K562 (cell line): ENCODE data around the gene TRIM36. TPM values are rescaled to one million over a fixed set of nuclear protein-coding genes. Genes with fewer than 3 reads are reported as not detected.

Source experiments
- ATAC-seq: fragments of 200-7000 bp; cut with Tn5 transposase; 3 replicates; pipeline ENCODE4 v1.9.1; 2020; ENCODE audit warnings: moderate library complexity
- BruUV-seq: library from RNA; stranded (reverse); fragments of 400-500 nt; replicated peaks from 2 replicates; lab custom pipeline; 2021; lab: Mats Ljungman, UMichigan
- CTCF ChIA-PET: fragments of 300-600 bp; formaldehyde crosslinking; extraction: SDS; loops from one replicate; lab custom pipeline; 2021; ENCODE audit warnings: low intra/inter-chr PET ratio; lab: Yijun Ruan, JAX
- POLR2A ChIA-PET: fragments of 300-600, 350-650 bp; sonication (Branson Sonifier 250); formaldehyde crosslinking; extraction: SDS; loops from one replicate; lab custom pipeline; 2021; ENCODE audit warnings: antibody characterized with exemption, inconsistent platforms; lab: Yijun Ruan, JAX
- DNase-seq, 4 experiments: peaks; one replicate each; pipeline versions ENCODE4 v3.0.0 to v3.0.0-alpha.2; 2011 to 2018; ENCODE audit warnings: low spot score in 3 of 4, mixed read lengths in 3 of 4; ENCODE audit errors: extremely low read depth in 1 of 4
- FAIRE-seq: peaks from 2 replicates; lab custom pipeline; 2011; peaks lifted over from hg19 to GRCh38; lab: Jason Lieb, UNC
- H2AFZ ChIP-seq: 2 replicates; pipeline ENCODE4 v1.6.0; 2011; ENCODE audit warnings: low read depth, low read length, control low read depth, inconsistent platforms
- H3K27ac ChIP-seq: fragments of 200-600 bp; 3 replicates; pipeline ENCODE4 v1.8.0; 2011; ENCODE audit warnings: low read depth, mild to moderate bottlenecking, control low read depth, inconsistent platforms, low read length, moderate library complexity, mixed read lengths; ENCODE audit errors: extremely low read depth
- H3K27me3 ChIP-seq, 2 experiments: fragments of 300-600 bp in 1 of 2; 2 replicates in 1 of 2; 3 replicates in 1 of 2; pipeline versions ENCODE4 v1.6.0 to v1.8.0; 2011; ENCODE audit warnings: inconsistent platforms in 2 of 2, low read length in 2 of 2, mild to moderate bottlenecking in 1 of 2, mixed read lengths in 1 of 2, moderate library complexity in 1 of 2; ENCODE audit not compliant: control insufficient read depth in 2 of 2, insufficient read depth in 2 of 2
- H3K36me3 ChIP-seq: fragments of 300-600 bp; 3 replicates; pipeline ENCODE4 v1.8.0; 2011; ENCODE audit warnings: mild to moderate bottlenecking, low read length, inconsistent platforms; ENCODE audit not compliant: control insufficient read depth, insufficient read depth
- H3K4me1 ChIP-seq, 2 experiments: fragments of 200-600 bp in 1 of 2; replicated peaks in 1 of 2; 2 replicates in 1 of 2; 3 replicates in 1 of 2; pipeline versions ENCODE4 v1.5.1 to v1.8.0; 2011; ENCODE audit warnings: inconsistent platforms in 2 of 2, low read length in 2 of 2, mild to moderate bottlenecking in 1 of 2, mixed read lengths in 1 of 2, moderate library complexity in 1 of 2; ENCODE audit not compliant: control insufficient read depth in 2 of 2, insufficient read depth in 2 of 2
- H3K4me2 ChIP-seq: 2 replicates; pipeline ENCODE4 v1.6.1; 2011; ENCODE audit warnings: low read length, control low read depth, inconsistent platforms, mixed read lengths; ENCODE audit not compliant: insufficient read depth
- H3K4me3 ChIP-seq: fragments of 200-600 bp; sonication (generic), shearing (Covaris generic); 2 replicates; pipeline ENCODE4 v1.5.1; 2016; ENCODE audit warnings: control low read depth, inconsistent platforms
- H3K79me2 ChIP-seq: fragments of 200-600 bp; 3 replicates; pipeline ENCODE4 v1.8.0; 2011; ENCODE audit warnings: low read length, inconsistent platforms; ENCODE audit not compliant: control insufficient read depth, insufficient read depth
- H3K9ac ChIP-seq, 2 experiments: 2 replicates each; pipeline versions ENCODE4 v1.6.0 to v1.6.1; 2011; ENCODE audit warnings: low read depth in 2 of 2, low read length in 2 of 2, control low read depth in 1 of 2, inconsistent platforms in 1 of 2, mild to moderate bottlenecking in 1 of 2, mixed read lengths in 1 of 2; ENCODE audit not compliant: insufficient read depth in 1 of 2
- H3K9me1 ChIP-seq: one replicate; pipeline ENCODE4 v1.6.0; 2011; ENCODE audit warnings: inconsistent platforms, mild to moderate bottlenecking, low read length, moderate library complexity; ENCODE audit not compliant: control insufficient read depth, insufficient read depth
- H3K9me3 ChIP-seq: replicated peaks from 2 replicates; pipeline ENCODE4 v1.5.1; 2011; ENCODE audit warnings: low read depth, low read length, inconsistent platforms; ENCODE audit not compliant: control insufficient read depth, insufficient read depth
- H4K20me1 ChIP-seq: replicated peaks from 2 replicates; pipeline ENCODE4 v1.6.1; 2011; ENCODE audit warnings: low read length, inconsistent platforms, mixed read lengths; ENCODE audit not compliant: control insufficient read depth, insufficient read depth
- EGR1 ChIP-seq: fragments of 450-650 bp; conservative IDR thresholded peaks from 2 replicates; pipeline ENCODE4 v1.6.1; 2017; ENCODE audit warnings: mild to moderate bottlenecking
- MYNN ChIP-seq, 2 experiments: sonication (generic); formaldehyde crosslinking in 1 of 2; IDR thresholded peaks; 2 replicates each; pipeline versions ENCODE4 v1.5.0 to v1.6.1; 2016 to 2020; ENCODE audit warnings: antibody characterized with exemption in 1 of 2, missing genetic modification reagents in 1 of 2
- PHF21A ChIP-seq: fragments of 450-650 bp; IDR thresholded peaks from 2 replicates; pipeline ENCODE4 v1.6.1; 2017; ENCODE audit warnings: low read depth, borderline replicate concordance
- SAFB2 ChIP-seq: fragments of 200-400 bp; formaldehyde crosslinking; IDR thresholded peaks from 2 replicates; pipeline ENCODE4 v1.6.1; 2018; ENCODE audit warnings: borderline replicate concordance, low read length, low read depth, moderate library complexity; ENCODE audit not compliant: severe bottlenecking
- TAF15 ChIP-seq: fragments of 200-400 bp; formaldehyde crosslinking; IDR thresholded peaks from 2 replicates; pipeline ENCODE4 v1.6.1; 2017; ENCODE audit warnings: mild to moderate bottlenecking, low read depth, low read length, moderate library complexity
- ZNF282 ChIP-seq: sonication (generic); formaldehyde crosslinking; IDR thresholded peaks from 2 replicates; pipeline ENCODE4 v1.8.1; 2023; ENCODE audit warnings: missing genetic modification reagents
- WGBS: fragments of 100-300 bp; shearing (Covaris generic); methylation state at CpG from one replicate; pipeline ENCODE4 v1.1.6; 2016; ENCODE audit warnings: low coverage, mixed read lengths; ENCODE audit not compliant: insufficient coverage; ENCODE audit errors: missing lambda C conversion rate; 5-methylcytosine and 5-hydroxymethylcytosine counted together
- in situ Hi-C: fragments of 300-500 bp; cut with MboI; formaldehyde crosslinking; loops from 4 replicates; pipeline ENCODE4 v1.15.0; 2018; ENCODE audit warnings: inconsistent platforms, mixed read lengths
- intact Hi-C: fragments of 100-400 bp; cut with micrococcal nuclease; formaldehyde crosslinking; loops from 2 replicates; pipeline ENCODE4 v1.14.2; 2022
- polyA plus RNA-seq, 8 experiments: library from polyadenylated mRNA; depleted of rRNA in 4 of 8; stranded (reverse) in 5 of 8; unstranded in 3 of 8; fragments of >200 nt; fragmentation: Nextera tagmentation in 2 of 8; fragmentation: Illumina TruSeq in 1 of 8; extraction: Ambion mirVana in 2 of 8; extraction: Trizol in 1 of 8; gene quantifications; 2 replicates each; pipeline versions ENCODE4 v1.2.1 to v1.2.3, GENCODE V29; 2011 to 2014; ENCODE audit warnings: inconsistent platforms in 1 of 8, missing spikeins in 1 of 8
- total RNA-seq, 7 experiments: library from RNA; depleted of rRNA in 6 of 7; stranded (reverse); fragments of >200 nt in 6 of 7; fragmentation: Illumina TruSeq in 2 of 7; extraction: Trizol in 2 of 7; gene quantifications; 2 replicates each; pipeline versions ENCODE4 v1.2.1 to v1.2.3, GENCODE V29; 2011 to 2021; ENCODE audit warnings: low replicate concordance in 1 of 7
- TF ChIP-seq, protein P1 (sequence below): fragments of 250-450 bp; sonication (Bioruptor Pico); IDR thresholded peaks from 2 replicates; pipeline ENCODE4 v1.6.1; 2021; ENCODE audit warnings: mild to moderate bottlenecking
- TF ChIP-seq, protein P2 (sequence below), 2 experiments: fragments of 450-650 bp in 1 of 2; IDR thresholded peaks; 2 replicates each; pipeline ENCODE4 v1.6.1; 2011 to 2017; ENCODE audit warnings: low read depth in 2 of 2, antibody characterized with exemption in 1 of 2, borderline replicate concordance in 1 of 2, low read length in 1 of 2, mild to moderate bottlenecking in 1 of 2, mixed read lengths in 1 of 2; ENCODE audit not compliant: control insufficient read depth in 1 of 2
- TF ChIP-seq, protein P3 (sequence below), 2 experiments: fragments of 450-650 bp in 1 of 2; sonication (generic) in 1 of 2; formaldehyde crosslinking in 1 of 2; IDR thresholded peaks; 2 replicates each; pipeline versions ENCODE4 v1.7.1 to v1.9.0; 2016 to 2022; ENCODE audit warnings: inconsistent platforms in 1 of 2, mild to moderate bottlenecking in 1 of 2, missing genetic modification reagents in 1 of 2

The TRIM36 gene
- total and polyA plus RNA-seq, 9 of the 15 experiments (the other 6 are each of a cell fraction or from before 2014, with no cell fraction given) = 0.10 to 0.71 (median 0.31) TPM

DNA sequence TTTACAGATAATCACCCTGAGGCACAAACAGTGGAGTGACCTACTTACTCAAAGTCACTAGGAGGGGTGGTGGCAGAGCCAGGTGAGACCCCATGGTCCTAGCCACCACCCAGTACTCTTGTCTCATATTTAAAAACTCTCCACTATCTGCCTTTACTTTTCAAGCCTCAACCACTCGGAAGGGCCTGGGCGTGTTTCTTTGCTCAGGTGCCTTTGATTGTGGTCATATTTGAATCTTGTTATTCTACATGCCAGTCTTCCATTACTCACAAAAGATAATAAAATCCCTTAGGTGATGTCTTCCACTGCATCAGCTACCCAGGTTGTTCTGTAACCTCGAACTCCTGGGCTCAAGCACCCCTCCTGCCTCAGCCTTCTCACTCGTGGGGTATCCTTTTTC, 20.7 kb upstream of the TRIM36 start:
- H3K4me3 ChIP-seq = no peak overlapping the region
- in situ Hi-C loops = no loop called here
- intact Hi-C loops = no loop called here
- no peaks in the 10 kb centered on the region for H3K9me3 ChIP-seq
- H3K9me1 ChIP-seq = no peaks in the 10 kb centered on the region
- no peak overlapping the region for H3K4me2 ChIP-seq
- no peak overlapping the region for H2AFZ ChIP-seq
- BruUV-seq = no TSS peak
- H3K9ac ChIP-seq = no peak overlapping the region
- ChIA-PET POLR2A (interaction anchor here (1.0 kb wide), 1 partner anchor 16 kb away, joined by 3 read pairs; no protein-coding TSS in a partner anchor), CTCF (no interaction called here)
- no peak for ATAC-seq
- H3K36me3 ChIP-seq = no peaks in the 10 kb centered on the region
- no peaks in the 10 kb centered on the region for H3K4me1 ChIP-seq
- no peak for DNase-seq
- H4K20me1 ChIP-seq = no peaks in the 10 kb centered on the region
- H3K79me2 ChIP-seq = no peaks in the 10 kb centered on the region
- no peaks in the 10 kb centered on the region; a peak in 1 of 5 replicates for H3K27me3 ChIP-seq
- 0% methylated on average over 4 of the region's 4 CpGs for WGBS
- H3K27ac ChIP-seq = no peak overlapping the region
- no peak for FAIRE-seq
- TF ChIP-seq ZNF282 (CRISPR knock-in tag) (no peak), SAFB2 (no peak), TAF15 (no peak), EGR1 (no peak), PHF21A (no peak), MYNN (IDR thresholded peaks at IDR 0.05) (no peak), MYNN (CRISPR knock-in tag; IDR thresholded peaks at IDR 0.05) (no peak)
- TF ChIP-seq, protein P1, sequence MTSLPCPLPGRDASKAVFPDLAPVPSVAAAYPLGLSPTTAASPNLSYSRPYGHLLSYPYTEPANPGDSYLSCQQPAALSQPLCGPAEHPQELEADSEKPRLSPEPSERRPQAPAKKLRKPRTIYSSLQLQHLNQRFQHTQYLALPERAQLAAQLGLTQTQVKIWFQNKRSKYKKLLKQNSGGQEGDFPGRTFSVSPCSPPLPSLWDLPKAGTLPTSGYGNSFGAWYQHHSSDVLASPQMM (CRISPR knock-in tag) = no peak
- TF ChIP-seq, protein P2, sequence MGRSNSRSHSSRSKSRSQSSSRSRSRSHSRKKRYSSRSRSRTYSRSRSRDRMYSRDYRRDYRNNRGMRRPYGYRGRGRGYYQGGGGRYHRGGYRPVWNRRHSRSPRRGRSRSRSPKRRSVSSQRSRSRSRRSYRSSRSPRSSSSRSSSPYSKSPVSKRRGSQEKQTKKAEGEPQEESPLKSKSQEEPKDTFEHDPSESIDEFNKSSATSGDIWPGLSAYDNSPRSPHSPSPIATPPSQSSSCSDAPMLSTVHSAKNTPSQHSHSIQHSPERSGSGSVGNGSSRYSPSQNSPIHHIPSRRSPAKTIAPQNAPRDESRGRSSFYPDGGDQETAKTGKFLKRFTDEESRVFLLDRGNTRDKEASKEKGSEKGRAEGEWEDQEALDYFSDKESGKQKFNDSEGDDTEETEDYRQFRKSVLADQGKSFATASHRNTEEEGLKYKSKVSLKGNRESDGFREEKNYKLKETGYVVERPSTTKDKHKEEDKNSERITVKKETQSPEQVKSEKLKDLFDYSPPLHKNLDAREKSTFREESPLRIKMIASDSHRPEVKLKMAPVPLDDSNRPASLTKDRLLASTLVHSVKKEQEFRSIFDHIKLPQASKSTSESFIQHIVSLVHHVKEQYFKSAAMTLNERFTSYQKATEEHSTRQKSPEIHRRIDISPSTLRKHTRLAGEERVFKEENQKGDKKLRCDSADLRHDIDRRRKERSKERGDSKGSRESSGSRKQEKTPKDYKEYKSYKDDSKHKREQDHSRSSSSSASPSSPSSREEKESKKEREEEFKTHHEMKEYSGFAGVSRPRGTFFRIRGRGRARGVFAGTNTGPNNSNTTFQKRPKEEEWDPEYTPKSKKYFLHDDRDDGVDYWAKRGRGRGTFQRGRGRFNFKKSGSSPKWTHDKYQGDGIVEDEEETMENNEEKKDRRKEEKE (IDR thresholded peaks at IDR 0.05; ENCODE audit: borderline replicate concordance in 1 of 2, control insufficient read depth in 1 of 2, low read depth in 2 of 2, low read length in 1 of 2) = no peak
- TF ChIP-seq, protein P3, sequence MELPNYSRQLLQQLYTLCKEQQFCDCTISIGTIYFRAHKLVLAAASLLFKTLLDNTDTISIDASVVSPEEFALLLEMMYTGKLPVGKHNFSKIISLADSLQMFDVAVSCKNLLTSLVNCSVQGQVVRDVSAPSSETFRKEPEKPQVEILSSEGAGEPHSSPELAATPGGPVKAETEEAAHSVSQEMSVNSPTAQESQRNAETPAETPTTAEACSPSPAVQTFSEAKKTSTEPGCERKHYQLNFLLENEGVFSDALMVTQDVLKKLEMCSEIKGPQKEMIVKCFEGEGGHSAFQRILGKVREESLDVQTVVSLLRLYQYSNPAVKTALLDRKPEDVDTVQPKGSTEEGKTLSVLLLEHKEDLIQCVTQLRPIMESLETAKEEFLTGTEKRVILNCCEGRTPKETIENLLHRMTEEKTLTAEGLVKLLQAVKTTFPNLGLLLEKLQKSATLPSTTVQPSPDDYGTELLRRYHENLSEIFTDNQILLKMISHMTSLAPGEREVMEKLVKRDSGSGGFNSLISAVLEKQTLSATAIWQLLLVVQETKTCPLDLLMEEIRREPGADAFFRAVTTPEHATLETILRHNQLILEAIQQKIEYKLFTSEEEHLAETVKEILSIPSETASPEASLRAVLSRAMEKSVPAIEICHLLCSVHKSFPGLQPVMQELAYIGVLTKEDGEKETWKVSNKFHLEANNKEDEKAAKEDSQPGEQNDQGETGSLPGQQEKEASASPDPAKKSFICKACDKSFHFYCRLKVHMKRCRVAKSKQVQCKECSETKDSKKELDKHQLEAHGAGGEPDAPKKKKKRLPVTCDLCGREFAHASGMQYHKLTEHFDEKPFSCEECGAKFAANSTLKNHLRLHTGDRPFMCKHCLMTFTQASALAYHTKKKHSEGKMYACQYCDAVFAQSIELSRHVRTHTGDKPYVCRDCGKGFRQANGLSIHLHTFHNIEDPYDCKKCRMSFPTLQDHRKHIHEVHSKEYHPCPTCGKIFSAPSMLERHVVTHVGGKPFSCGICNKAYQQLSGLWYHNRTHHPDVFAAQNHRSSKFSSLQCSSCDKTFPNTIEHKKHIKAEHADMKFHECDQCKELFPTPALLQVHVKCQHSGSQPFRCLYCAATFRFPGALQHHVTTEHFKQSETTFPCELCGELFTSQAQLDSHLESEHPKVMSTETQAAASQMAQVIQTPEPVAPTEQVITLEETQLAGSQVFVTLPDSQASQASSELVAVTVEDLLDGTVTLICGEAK (IDR thresholded peaks at IDR 0.05) = no peak
- TF ChIP-seq, protein P3 (CRISPR knock-in tag; IDR thresholded peaks at IDR 0.05) = no peak
